Activated naive CD4-positive, alpha-beta T cell treated with anti-CD3 and anti-CD28 coated beads, Interleukin-2, amount 10 ng/mL, durations not matched to agents 7 days and 5 days (primary cell): Measurements from ENCODE around the gene IL17RE.
"Not testable (repeated sequence)": the region's sequence is repeated elsewhere in the genome, so short reads cannot be mapped to it uniquely, and the experiment has no call there.

Experiments used
- CTCF ChIA-PET: fragments of 350-600 bp; sonication (Branson Sonifier 250); formaldehyde crosslinking; loops from one replicate; lab custom pipeline; 2021; ENCODE audit warnings: antibody characterized with exemption; lab: Charles Lee
- DNase-seq: peaks from one replicate; pipeline ENCODE4 v3.0.0-alpha.2; 2020
- H3K27ac Mint-ChIP-seq: one replicate; pipeline ENCODE4 v1.8.0; 2021; ENCODE audit warnings: mild to moderate bottlenecking, moderate library complexity, mixed read lengths
- H3K27me3 Mint-ChIP-seq: one replicate; pipeline ENCODE4 v1.8.0; 2021; ENCODE audit warnings: mild to moderate bottlenecking, mixed read lengths
- H3K36me3 Mint-ChIP-seq: one replicate; pipeline ENCODE4 v1.8.0; 2021; ENCODE audit warnings: mixed read lengths
- H3K4me1 Mint-ChIP-seq: one replicate; pipeline ENCODE4 v1.8.0; 2021; ENCODE audit warnings: mixed read lengths
- H3K4me3 Mint-ChIP-seq: one replicate; pipeline ENCODE4 v1.8.0; 2021; ENCODE audit warnings: mild to moderate bottlenecking, moderate library complexity, mixed read lengths
- H3K9me3 Mint-ChIP-seq: one replicate; pipeline ENCODE4 v1.8.0; 2021; ENCODE audit warnings: mixed read lengths

IL17RE gene

DNA sequence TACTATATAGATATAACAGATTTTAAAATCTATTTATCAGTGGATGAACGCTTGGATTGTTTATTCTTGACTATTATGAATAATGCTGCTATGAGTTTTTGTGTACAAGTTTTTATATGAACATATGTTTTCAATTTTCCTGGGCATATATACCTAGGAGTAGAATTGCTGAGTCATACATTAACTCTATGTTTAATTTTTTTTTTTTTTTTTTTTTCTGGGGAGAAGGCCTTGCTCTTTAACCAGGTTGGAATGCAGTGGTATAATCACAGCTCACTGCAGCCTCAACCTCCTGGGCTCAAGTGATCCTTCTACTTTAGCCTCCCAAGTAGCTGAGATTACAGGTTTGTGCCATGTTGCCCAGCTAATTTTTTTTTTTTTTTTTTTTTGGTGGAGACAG, 31.7 kb upstream of the IL17RE start:
- H3K36me3 Mint-ChIP-seq, result no peaks in the 10 kb centered on the region
- H3K27ac Mint-ChIP-seq, result no peak overlapping the region
- DNase-seq, result no peak
- no peak overlapping the region for H3K4me3 Mint-ChIP-seq
- H3K27me3 Mint-ChIP-seq, result peaks cover 15% of the 10 kb centered on the region
- CTCF ChIA-PET, result no interaction called here
- H3K9me3 Mint-ChIP-seq, result no peaks in the 10 kb centered on the region
- no peaks in the 10 kb centered on the region for H3K4me1 Mint-ChIP-seq

DNA sequence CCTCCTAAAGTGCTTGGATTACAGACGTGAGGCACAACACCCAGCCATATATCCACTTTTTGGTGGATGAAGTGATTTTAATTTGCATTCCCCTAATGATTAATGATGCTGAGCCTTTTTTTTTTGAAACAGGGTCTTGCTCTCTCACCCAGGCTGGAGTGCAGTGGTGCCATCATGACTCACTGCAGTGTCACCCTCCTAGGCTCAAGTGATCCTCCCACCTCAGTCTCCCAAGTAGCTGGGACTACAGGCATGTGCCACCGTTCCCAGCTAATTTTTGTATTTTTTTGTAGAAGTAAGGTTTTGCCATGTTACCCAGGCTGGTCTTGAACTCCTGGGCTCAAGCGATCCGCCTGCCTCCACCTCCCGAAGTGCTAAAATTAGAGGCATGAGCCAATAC, 30.6 kb upstream of the IL17RE start:
- H3K27ac Mint-ChIP-seq, H3K9me3 Mint-ChIP-seq, H3K36me3 Mint-ChIP-seq, H3K4me1 Mint-ChIP-seq, DNase-seq, H3K4me3 Mint-ChIP-seq: not testable (repeated sequence)
- H3K27me3 Mint-ChIP-seq, result peaks cover 13% of the 10 kb centered on the region
- CTCF ChIA-PET, result interaction anchor here (0.6 kb wide), 1 partner anchor 45 kb away, joined by 4 read pairs; no protein-coding TSS in a partner anchor

DNA sequence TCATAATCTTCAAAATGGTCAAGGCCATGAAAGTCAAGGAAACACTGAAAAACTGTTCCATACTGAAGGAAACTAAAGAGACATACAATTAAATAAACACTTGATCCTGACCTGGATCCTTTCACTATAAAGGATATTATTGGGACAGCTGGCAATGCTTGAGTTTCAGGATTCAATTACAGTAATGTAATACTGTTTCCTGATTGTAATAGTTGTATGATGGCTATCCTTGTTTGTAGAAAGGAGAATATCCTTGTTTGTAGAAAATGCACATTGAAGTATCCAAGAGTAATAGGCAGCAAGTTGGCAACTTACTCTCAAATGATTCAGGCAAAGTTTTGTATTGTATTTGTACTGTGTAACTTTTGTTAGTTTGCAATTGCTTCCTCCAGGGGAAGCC, 27.2 kb upstream of the IL17RE start:
- H3K4me3 Mint-ChIP-seq, result no peak overlapping the region
- CTCF ChIA-PET, result interaction anchor here (1.2 kb wide), 1 partner anchor 56 kb away, joined by 3 read pairs; no protein-coding TSS in a partner anchor
- no peak for DNase-seq
- peaks cover 26% of the 10 kb centered on the region for H3K27me3 Mint-ChIP-seq
- no peaks in the 10 kb centered on the region for H3K36me3 Mint-ChIP-seq
- H3K4me1 Mint-ChIP-seq, result no peaks in the 10 kb centered on the region
- no peak overlapping the region for H3K27ac Mint-ChIP-seq
- no peaks in the 10 kb centered on the region for H3K9me3 Mint-ChIP-seq

DNA sequence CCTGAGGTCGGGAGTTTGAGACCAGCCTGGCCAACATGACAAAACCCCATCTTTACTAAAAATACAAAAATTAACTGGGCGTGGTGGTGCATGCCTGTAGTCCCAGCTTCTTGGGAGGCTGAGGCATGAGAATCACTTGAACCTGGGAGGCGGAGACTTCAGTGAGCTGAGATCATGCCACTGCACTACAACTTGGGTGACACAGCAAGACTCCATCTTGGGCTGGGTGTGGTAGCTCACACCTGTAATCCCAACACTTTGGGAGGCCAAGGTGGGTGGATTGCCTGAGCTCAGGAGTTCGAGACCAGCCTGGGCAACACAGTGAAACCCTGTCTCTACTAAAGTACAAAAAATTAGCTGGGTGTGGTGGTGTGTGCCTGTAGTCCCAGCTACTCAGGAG, 26.4 kb upstream of the IL17RE start:
- CTCF ChIA-PET, result interaction anchor here (1.2 kb wide), 1 partner anchor 55 kb away, joined by 3 read pairs; no protein-coding TSS in a partner anchor
- H3K36me3 Mint-ChIP-seq, result not testable (repeated sequence)
- peaks cover 26% of the 10 kb centered on the region for H3K27me3 Mint-ChIP-seq

DNA sequence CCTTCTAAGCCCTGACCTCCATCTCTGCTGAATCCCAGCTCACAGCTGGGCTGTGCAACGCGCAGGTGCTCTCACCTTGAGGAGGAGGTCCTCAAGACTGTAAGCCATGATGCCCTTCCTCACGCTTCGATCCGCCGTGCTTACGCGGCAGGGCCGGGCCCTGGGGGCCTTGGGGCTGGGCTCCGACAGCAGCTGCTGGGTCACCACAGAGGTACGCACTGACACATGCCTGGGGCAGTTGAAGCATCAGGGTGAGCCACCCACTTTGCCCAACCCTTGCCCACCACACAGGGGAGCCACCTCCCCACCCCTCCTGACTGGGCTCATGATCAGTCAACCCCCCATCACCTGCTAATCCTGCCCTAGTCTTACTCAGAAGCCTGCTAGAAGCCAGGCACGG, 25.7 kb upstream of the IL17RE start:
- CTCF ChIA-PET, result no interaction called here
- no peaks in the 10 kb centered on the region for H3K4me1 Mint-ChIP-seq
- H3K9me3 Mint-ChIP-seq, result no peaks in the 10 kb centered on the region
- H3K36me3 Mint-ChIP-seq, result no peaks in the 10 kb centered on the region
- H3K27ac Mint-ChIP-seq, result no peak overlapping the region
- peaks cover 26% of the 10 kb centered on the region for H3K27me3 Mint-ChIP-seq
- DNase-seq, result no peak
- no peak overlapping the region for H3K4me3 Mint-ChIP-seq

More for the DNA sequence above, 26.4 kb upstream of the IL17RE start:
- not testable (repeated sequence) for DNase-seq, H3K9me3 Mint-ChIP-seq, H3K27ac Mint-ChIP-seq, H3K4me1 Mint-ChIP-seq, H3K4me3 Mint-ChIP-seq

DNA sequence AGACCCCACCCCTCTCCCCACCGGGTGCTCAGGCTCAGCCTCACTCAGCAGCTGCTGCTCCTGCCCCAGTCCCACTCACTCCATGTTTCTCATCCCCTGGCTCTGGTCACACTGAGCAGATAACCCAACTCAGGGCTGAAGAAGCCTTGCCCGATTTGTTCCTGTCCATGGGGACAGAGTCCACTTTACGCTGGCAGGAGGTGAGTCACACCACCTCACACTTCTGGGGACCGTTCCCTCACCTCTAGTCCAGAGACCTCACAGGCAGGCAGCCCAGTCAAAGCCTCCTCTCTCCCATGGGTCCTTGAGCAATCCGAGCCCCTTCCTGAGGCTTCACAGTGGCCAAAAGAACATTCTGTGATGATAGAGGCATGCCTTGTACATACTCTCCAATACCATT, 23.9 kb upstream of the IL17RE start:
- Mint-ChIP-seq H3K4me1 (no peaks in the 10 kb centered on the region), H3K27ac (no peak overlapping the region), H3K36me3 (no peaks in the 10 kb centered on the region), H3K4me3 (no peak overlapping the region), H3K27me3 (peaks cover 26% of the 10 kb centered on the region), H3K9me3 (no peaks in the 10 kb centered on the region)
- no peak for DNase-seq
- CTCF ChIA-PET, result interaction anchor here (0.5 to 1.3 kb wide), 2 partner anchors 53 to 466 kb away, joined by 3 read pairs; no protein-coding TSS in a partner anchor

DNA sequence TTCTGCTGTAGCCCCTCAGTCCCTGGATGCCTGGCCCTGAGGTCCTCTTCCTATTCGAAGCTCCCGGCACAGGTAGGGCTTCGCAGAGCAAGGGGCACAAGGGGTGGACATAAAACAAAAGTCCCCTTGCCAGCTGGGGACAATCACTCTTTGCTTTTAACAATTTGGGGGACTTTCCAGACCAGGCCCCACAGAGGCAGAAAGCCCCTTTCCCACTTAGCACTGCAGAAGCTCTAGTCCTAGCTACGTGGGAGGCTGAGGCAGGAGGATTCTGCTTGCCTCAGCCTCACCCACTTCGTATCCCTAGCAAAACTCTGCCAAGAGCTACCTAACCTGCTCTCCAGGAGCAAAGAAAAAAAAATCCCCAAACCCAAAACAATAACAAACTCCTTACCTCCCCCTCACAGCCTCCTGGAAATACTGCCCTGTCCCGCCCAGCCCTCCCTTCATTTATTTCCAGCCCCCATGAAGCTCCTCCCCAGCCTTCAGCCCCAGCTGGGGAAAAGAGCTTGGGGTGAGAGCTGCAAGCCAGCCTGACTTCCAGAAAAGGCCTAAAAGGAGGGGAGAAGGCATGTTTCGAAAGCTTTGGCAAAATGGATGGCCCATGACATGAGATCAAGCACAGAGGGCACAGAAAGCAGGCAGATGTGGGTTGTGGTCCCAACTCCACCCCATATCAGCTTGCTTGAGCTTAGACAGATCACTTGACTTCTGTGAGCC, 22.7 kb upstream of the IL17RE start, which contains the start of gene CIDEC:
Gene CIDEC (minus strand): TSS at position 424 of the 720 bp plus-strand sequence. CDS start 1,767 bp downstream, outside the sequence.
- H3K9me3 Mint-ChIP-seq, result no peaks in the 10 kb centered on the region
- no peaks in the 10 kb centered on the region for H3K4me1 Mint-ChIP-seq
- DNase-seq, result no peak
- peaks cover 26% of the 10 kb centered on the region for H3K27me3 Mint-ChIP-seq
- H3K36me3 Mint-ChIP-seq, result no peaks in the 10 kb centered on the region
- CTCF ChIA-PET, result no interaction called here
- no peak within 1 kb of the TSS for H3K4me3 Mint-ChIP-seq
- no peak within 1 kb of the TSS for H3K27ac Mint-ChIP-seq

DNA sequence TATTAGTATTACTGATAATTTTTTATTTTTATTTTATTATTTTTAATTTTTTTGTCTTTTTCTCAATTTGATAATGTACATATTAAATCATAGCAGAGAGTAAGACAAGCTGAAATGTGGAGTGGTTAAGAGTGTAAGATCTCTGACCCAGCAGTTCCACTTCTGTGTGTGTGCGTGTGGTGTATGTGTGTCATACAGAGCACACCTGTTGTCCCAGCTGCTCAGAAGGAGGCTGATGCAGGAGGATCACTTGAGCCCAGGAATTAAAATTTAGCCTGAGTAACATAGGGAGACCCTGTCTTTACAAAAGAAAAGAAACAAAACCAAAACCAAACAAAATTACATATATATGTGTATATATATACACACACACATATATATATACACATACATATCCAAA, 21.2 kb upstream of the IL17RE start:
- CTCF ChIA-PET, result no interaction called here
- Mint-ChIP-seq H3K9me3 (no peaks in the 10 kb centered on the region), H3K4me3 (no peak overlapping the region), H3K4me1 (no peaks in the 10 kb centered on the region), H3K36me3 (no peaks in the 10 kb centered on the region), H3K27me3 (peaks cover 26% of the 10 kb centered on the region), H3K27ac (no peak overlapping the region)
- no peak for DNase-seq

DNA sequence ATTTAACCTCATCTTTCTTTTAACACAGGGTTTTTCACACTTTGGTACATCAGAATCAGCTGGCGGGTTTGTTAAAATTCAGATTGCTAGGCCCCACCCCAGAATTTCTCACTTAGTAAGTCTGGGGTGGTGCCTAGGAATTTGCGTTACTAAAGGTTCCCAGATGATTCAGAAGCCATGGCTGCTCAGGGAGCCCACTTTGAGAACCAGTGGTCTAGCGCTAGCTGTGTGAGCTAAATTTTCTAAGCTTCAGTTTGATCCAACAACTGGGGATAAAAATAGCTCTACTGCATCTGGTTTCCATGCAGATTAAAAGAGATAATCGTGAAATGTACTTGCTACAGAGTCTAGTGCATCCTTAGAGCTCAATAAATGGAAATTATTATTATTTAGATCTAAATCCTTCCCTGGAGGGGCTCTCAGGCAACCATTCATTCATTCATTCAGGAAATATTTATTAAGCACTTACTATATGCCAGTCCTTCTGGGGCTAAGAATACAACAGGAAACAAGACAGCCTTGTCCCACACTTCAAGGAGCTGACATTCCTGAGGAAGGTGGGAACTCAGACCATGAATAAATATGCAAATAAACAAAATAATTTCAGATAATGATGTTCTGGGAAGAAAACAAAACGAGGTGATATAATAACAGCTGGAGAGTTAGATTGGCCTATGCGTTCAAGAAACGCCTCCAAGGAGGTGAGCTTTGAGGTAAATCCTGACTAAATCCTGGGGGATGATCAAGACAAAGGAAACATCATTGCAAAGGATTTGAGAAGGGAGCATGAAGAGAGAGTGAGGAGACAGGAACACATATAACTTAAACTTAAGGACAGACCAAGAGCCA, 18.7 kb upstream of the IL17RE start:
- H3K4me1 Mint-ChIP-seq, result peaks cover under 1% of the 10 kb centered on the region
- H3K4me3 Mint-ChIP-seq, result no peak overlapping the region
- CTCF ChIA-PET, result interaction anchor here (0.9 to 1.3 kb wide), 2 partner anchors 9 to 10 kb away, joined by 3 to 4 read pairs; no protein-coding TSS in a partner anchor
- DNase-seq, result no peak
- H3K36me3 Mint-ChIP-seq, result no peaks in the 10 kb centered on the region
- no peak overlapping the region for H3K27ac Mint-ChIP-seq
- H3K9me3 Mint-ChIP-seq, result no peaks in the 10 kb centered on the region
- peaks cover 18% of the 10 kb centered on the region for H3K27me3 Mint-ChIP-seq

DNA sequence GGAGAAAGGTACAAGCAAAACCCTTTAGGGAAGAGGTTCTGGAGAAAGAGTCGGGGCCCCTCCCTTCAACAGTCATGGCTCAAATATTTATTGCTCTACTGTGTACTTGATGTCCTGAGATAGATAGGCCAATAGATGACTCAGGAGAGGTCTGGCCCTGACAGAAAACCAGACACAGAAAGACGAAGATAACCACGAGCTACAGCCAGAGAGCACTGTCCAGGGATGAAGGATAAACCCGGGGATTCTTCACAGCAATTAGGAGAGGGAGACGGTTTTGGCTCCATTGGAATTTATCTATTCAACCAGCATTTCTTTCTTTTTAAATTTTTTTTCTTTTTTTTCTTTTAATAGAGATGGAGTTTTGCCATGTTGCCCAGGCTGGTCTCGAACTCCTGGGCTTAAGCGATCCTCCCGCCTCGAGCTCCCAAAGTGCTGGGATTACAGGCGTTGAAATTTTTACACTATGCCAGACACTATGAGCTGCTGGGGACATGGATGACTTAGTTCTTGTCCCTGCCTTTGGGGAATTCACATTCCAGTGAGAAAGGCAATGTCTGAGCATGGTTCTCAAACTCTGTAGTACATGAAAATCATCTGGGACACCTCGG, 18.0 kb upstream of the IL17RE start:
- Mint-ChIP-seq H3K36me3 (no peaks in the 10 kb centered on the region), H3K4me3 (no peak overlapping the region), H3K27me3 (peaks cover 13% of the 10 kb centered on the region), H3K9me3 (no peaks in the 10 kb centered on the region), H3K27ac (peak overlapping the region; percentile 24), H3K4me1 (peaks cover 6% of the 10 kb centered on the region)
- no peak for DNase-seq
- CTCF ChIA-PET, result interaction anchor here (0.9 to 1.3 kb wide), 3 partner anchors 9 to 46 kb away, joined by 3 to 4 read pairs (median 3); no protein-coding TSS in a partner anchor

DNA sequence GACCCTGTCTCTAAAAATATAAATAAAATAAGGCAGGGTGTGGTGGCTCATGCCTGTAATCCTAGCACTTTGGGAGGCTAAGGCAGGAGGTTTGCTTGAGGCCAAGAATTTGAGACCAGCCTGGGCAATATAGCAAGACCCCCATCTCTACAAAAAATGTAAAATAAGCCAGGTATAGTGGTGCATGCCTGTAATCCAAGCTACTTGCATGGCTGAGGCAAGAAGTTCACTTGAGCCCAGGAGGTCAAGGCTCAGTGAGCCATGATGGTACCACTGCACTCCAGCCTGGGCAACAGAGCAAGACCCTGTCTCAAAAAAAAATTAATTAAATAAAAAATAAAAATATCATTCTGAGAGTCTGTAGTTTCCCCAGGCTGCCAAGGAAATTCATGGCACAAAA, 16.3 kb upstream of the IL17RE start:
- no peaks in the 10 kb centered on the region for H3K9me3 Mint-ChIP-seq
- peaks cover 5% of the 10 kb centered on the region for H3K27me3 Mint-ChIP-seq
- no peak overlapping the region for H3K4me3 Mint-ChIP-seq
- H3K4me1 Mint-ChIP-seq, result peaks cover 15% of the 10 kb centered on the region
- DNase-seq, result no peak
- no peak overlapping the region for H3K27ac Mint-ChIP-seq
- CTCF ChIA-PET, result no interaction called here
- H3K36me3 Mint-ChIP-seq, result peaks cover 5% of the 10 kb centered on the region

DNA sequence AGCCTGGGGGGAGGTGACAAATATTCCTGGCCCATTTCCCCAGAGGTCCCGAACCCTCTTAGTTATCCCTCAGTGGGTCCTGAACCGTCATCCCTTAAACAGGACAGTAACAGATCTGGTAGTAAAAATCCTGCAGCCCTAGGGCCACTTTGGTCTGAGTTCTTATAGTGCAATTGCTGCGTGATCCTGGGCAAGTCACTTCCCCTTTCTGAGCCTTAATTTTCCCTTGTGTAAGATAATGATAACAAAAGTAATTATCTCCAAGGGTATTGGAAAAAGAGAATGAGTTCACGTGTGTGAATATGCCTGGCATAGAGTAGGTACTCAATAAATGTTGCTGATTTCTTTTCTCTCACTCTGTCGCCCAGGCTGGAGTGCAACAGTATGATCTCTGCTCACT, 15.2 kb upstream of the IL17RE start:
- Mint-ChIP-seq H3K27me3 (peaks cover 5% of the 10 kb centered on the region), H3K4me1 (peaks cover 24% of the 10 kb centered on the region), H3K27ac (no peak overlapping the region), H3K4me3 (no peak overlapping the region), H3K36me3 (peaks cover 12% of the 10 kb centered on the region), H3K9me3 (no peaks in the 10 kb centered on the region)
- CTCF ChIA-PET, result no interaction called here
- no peak for DNase-seq

DNA sequence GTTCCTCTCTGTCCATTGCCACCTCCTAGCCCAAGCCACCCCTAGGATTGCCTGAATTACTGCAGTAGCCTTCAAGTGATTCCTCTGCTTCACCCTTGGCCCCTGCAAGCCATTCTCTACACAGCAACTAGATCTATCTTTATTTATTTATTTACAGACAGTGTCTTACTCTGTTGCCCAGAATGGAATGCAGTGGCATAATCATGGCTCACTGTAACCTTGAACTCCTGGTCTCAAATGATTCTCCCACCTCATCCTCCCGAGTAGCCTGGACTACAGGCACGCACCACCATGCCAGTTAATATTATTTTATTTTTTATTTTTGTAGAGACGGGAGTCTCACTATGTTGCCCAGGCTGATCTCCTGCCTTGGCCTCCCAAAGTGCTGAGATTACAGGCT, 14.1 kb upstream of the IL17RE start:
- no peaks in the 10 kb centered on the region for H3K9me3 Mint-ChIP-seq
- peaks cover 5% of the 10 kb centered on the region for H3K27me3 Mint-ChIP-seq
- H3K4me3 Mint-ChIP-seq, result no peak overlapping the region
- DNase-seq, result no peak
- no peak overlapping the region for H3K27ac Mint-ChIP-seq
- CTCF ChIA-PET, result no interaction called here
- peaks cover 21% of the 10 kb centered on the region for H3K36me3 Mint-ChIP-seq
- peaks cover 31% of the 10 kb centered on the region for H3K4me1 Mint-ChIP-seq

DNA sequence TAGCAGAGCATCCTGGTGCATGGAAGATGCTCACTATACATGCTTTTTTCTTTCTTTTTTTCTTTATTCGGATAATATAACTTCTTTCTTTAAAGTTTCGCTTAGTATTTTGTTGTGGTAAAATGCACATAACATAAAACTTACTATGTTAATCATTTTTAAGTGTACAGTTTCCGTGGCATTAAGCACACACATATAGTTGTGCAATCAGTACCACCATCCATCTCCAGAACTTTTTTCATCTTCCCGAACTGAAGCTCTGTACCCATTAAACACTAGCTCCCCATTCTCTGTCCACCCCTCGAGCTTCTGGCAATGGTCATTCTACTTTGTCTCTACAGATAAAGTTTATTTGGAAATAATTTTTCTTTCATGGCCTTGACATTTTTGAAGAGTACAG, 13.2 kb upstream of the IL17RE start:
- H3K4me1 Mint-ChIP-seq, result peaks cover 39% of the 10 kb centered on the region
- DNase-seq, result no peak
- peaks cover 5% of the 10 kb centered on the region for H3K27me3 Mint-ChIP-seq
- no peaks in the 10 kb centered on the region for H3K9me3 Mint-ChIP-seq
- peak overlapping the region; percentile 97 for H3K27ac Mint-ChIP-seq
- peak overlapping the region; percentile 43 for H3K4me3 Mint-ChIP-seq
- peaks cover 28% of the 10 kb centered on the region for H3K36me3 Mint-ChIP-seq
- CTCF ChIA-PET, result interaction anchor here (0.6 kb wide), 2 partner anchors 11 to 127 kb away, joined by 4 read pairs; no protein-coding TSS in a partner anchor
